Thymus (tissue), 11 donors: ENCODE measurements around the gene SASH1. TPM values are rescaled to one million over a fixed set of nuclear protein-coding genes. Genes with fewer than 3 reads are reported as not detected.

Experiments
- DNase-seq, 9 donors: peaks; one replicate each; pipeline ENCODE4 v3.0.0-alpha.2; 2013; ENCODE audit warnings: low spot score in 9 of 9, low read depth in 6 of 9, missing footprints in 1 of 9
- H3K27ac ChIP-seq, 2 donors: one replicate each; pipeline ENCODE4 v1.5.1; 2013; ENCODE audit warnings: control low read depth in 1 of 2, low read depth in 1 of 2, low read length in 1 of 2, mild to moderate bottlenecking in 1 of 2, moderate library complexity in 1 of 2
- H3K27me3 ChIP-seq, 2 donors: one replicate each; pipeline ENCODE4 v1.5.1; 2013; ENCODE audit warnings: low read length in 1 of 2; ENCODE audit not compliant: control insufficient read depth in 2 of 2, insufficient read depth in 1 of 2
- H3K36me3 ChIP-seq, 2 donors: one replicate each; pipeline ENCODE4 v1.5.1; 2013; ENCODE audit warnings: low read length in 1 of 2, mild to moderate bottlenecking in 1 of 2, moderate library complexity in 1 of 2; ENCODE audit not compliant: control insufficient read depth in 2 of 2, insufficient read depth in 2 of 2
- H3K4me1 ChIP-seq, 2 donors: one replicate each; pipeline ENCODE4 v1.5.1; 2013; ENCODE audit warnings: low read length in 2 of 2; ENCODE audit not compliant: control insufficient read depth in 2 of 2, insufficient read depth in 2 of 2
- H3K4me3 ChIP-seq, 2 donors: one replicate each; pipeline ENCODE4 v1.5.1; 2013; ENCODE audit warnings: low read length in 2 of 2, control low read depth in 1 of 2, mild to moderate bottlenecking in 1 of 2
- H3K9me3 ChIP-seq, 2 donors: one replicate each; pipeline ENCODE4 v1.5.1; 2013; ENCODE audit warnings: low read length in 1 of 2, mild to moderate bottlenecking in 1 of 2; ENCODE audit not compliant: control insufficient read depth in 2 of 2, insufficient read depth in 1 of 2
- WGBS: extraction: QIAGEN DNeasy Blood & Tissue Kit; methylation state at CpG from one replicate; pipeline ENCODE4 v1.1.7; 2013; 5-methylcytosine and 5-hydroxymethylcytosine counted together
- polyA plus RNA-seq: library from polyadenylated mRNA; stranded (reverse); fragments of 200-250 nt; gene quantifications from one replicate; pipeline ENCODE4 v1.2.3, GENCODE V29; 2013
- total RNA-seq: library from RNA; stranded (reverse); fragments of 120-200 nt; gene quantifications from one replicate; pipeline ENCODE4 v1.2.4, GENCODE V29; 2013
- donor health status: healthy.

SASH1 gene
- total and polyA plus RNA-seq, 2 donors: 3.7 to 7.0 TPM

DNA sequence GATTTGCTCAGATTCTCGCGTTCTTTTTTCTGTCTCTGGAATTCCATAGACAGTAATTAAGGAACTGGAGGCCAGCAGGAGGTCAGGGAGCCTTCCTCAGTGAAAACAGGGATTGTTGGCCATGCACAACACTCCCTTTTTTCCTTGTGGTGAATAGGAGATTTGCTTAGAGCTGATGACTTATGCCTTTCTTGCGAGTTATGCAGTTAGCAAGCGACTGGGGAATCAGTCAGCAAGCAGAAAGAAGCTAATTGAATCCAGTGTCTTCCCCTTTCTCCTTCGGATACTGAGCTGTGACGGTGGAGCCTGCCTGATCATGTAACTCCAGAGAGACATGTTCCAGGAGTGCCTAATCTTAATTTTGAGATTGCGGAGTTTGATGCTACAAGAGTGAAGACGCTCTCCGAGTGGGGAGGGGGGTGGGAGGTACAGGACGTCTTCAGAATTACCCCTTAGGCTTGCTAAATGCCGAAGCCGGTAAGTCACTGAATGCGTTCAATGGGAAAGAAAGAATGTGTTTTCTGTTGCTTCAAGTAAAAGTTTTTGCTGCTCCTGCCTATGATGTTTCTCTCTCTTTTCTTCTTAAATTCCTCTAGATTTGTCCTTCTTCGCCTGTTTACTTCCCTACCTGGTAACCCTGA lies 165.9 kb downstream of the SASH1 start:
- 84% methylated on average over 14 of the region's 14 CpGs for WGBS
- Histone ChIP-seq H3K27ac (peak overlapping the region; percentile 19 to 31), H3K27me3 (peaks cover 0 to 14% of the 10 kb centered on the region in 2 donors), H3K4me3 (no peak overlapping the region), H3K36me3 (no peaks in the 10 kb centered on the region), H3K9me3 (peaks cover 0 to 1% of the 10 kb centered on the region in 2 donors), H3K4me1 (no peaks in the 10 kb centered on the region)
- no peak for DNase-seq

DNA sequence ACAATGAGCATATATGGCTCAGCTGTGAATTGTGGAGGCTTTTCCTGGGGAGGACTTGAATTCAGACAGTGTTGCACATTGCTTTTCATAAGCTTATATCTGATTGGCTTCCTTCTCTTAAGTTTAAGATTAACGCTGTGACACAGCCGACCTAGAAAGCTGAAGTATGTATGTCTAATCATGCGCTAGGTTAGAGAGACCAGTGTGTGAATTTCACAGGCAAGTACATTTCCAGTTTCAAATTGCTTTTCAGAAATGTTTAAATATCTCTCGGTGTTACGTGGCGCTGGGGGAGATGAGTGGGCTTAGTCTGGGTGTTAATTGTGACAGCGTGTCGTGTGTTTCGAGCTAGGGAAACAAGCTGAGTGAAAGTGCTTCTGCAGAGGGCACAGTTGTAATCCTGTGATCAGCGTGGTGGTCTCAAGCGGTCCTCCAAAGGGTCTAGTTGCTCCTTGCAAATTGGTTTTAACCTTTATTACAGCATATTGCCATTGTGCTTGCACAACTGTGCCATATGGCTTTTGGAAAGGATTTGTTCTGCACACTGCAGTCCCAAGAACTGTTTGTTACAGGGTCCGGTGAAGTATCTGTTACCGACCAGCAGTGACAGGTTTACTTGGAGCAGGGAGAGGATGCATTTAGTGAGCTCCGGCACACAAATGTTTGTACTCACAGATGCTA lies 166.6 kb downstream of the SASH1 start:
- Histone ChIP-seq H3K36me3 (no peaks in the 10 kb centered on the region), H3K9me3 (peaks cover 0 to 1% of the 10 kb centered on the region in 2 donors), H3K27ac (peak overlapping the region in 1 of 2 donors; percentile 19), H3K4me3 (no peak overlapping the region), H3K27me3 (peaks cover 0 to 14% of the 10 kb centered on the region in 2 donors), H3K4me1 (no peaks in the 10 kb centered on the region)
- 84% methylated on average over 14 of the region's 14 CpGs for whole genome bisulfite sequencing
- DNase-seq: no peak

DNA sequence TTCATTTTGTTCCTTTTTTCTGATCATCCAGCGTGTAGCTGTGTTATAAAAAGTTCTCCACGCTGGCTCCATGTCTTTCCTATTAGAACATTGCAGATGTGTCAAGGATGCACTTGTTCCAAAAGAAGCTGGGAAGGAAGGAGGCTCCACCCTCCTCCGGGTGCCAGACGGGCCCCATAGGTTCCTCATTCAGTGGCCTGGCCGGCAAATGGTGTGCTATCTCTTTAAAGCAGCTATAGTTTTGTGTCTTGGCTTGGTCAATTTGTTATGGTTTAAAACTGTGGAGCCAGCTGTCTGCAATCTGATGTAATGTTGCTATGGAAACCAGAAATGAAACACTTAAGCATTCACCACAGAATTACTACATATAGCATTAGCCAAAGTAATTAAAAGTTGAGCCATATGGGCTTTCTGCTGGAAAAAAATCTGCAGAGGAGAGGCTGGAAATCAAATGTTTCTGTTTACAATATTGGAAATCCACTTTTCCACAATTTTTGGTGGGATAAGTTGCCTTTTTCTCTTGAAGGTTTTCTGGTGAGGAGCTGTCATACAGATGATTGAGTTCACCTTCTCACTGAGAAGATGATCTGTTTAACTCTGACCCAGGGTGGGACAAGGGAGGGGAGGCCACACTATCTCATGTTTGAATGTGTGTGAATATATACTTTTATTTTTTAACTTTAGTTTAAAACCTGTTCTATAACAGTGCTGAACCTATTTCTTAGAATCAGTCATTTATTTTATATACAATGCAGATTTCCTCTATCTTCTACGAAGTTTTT lies 167.4 kb downstream of the SASH1 start:
- H3K9me3 ChIP-seq: peaks cover 0 to 1% of the 10 kb centered on the region in 2 donors
- H3K36me3 ChIP-seq: no peaks in the 10 kb centered on the region
- DNase-seq: peak in 1 of 9 donors; percentile 17
- WGBS: 18% methylated on average over 6 of the region's 6 CpGs
- no peaks in the 10 kb centered on the region for H3K4me1 ChIP-seq
- peaks cover 0 to 14% of the 10 kb centered on the region in 2 donors for H3K27me3 ChIP-seq
- H3K4me3 ChIP-seq: no peak overlapping the region
- H3K27ac ChIP-seq: peak overlapping the region in 1 of 2 donors; percentile 39

DNA sequence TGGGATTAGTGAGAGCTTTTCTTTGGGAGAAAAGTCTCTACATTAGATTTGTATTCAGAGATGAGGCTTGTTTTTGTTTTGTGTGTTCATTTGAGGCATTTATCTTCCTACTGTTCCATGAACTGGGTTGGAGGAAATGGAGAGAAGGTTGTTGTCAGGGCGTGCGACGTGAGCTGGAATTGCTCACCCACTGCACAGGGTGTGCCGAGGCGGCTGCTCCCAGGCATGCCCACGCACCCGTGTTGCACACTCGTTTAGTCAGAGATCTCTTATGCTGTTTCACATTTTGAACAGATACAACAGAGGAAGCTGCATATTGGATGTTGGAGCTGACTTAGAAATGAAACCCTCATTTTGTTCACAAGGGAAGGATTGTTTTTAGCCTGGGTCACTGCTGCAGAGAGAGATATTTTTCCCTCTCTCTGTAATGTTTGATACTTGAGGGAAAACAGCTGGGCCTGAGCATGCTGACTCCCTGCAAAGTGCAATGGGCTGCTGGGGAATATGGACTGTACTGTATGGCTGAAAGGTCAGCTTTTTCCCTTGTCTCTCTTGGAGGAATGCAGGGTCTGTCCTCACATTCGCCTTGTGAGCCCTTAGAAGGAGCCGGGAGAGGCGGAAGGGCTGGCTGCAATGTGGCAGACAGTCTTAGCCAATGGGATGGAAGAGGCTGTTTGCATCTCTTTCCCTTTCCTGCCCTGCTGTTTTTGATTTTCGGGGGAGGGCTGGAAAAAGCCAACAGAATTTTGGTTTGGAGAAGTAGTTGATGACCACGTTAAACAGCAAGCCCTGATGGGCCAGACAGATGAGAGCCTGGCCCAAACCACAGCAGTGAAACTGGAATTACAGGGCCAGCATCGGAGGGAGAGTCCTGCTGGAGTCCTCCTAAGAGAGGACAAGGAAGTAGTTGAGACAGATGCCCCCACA lies 170.8 kb downstream of the SASH1 start:
- 89% methylated on average over 14 of the region's 14 CpGs for WGBS
- peaks cover 0 to 1% of the 10 kb centered on the region in 2 donors for H3K9me3 ChIP-seq
- no peaks in the 10 kb centered on the region for H3K36me3 ChIP-seq
- peaks cover 0 to 13% of the 10 kb centered on the region in 2 donors for H3K27me3 ChIP-seq
- H3K4me1 ChIP-seq: no peaks in the 10 kb centered on the region
- H3K4me3 ChIP-seq: no peak overlapping the region
- DNase-seq: no peak
- no peak overlapping the region for H3K27ac ChIP-seq

DNA sequence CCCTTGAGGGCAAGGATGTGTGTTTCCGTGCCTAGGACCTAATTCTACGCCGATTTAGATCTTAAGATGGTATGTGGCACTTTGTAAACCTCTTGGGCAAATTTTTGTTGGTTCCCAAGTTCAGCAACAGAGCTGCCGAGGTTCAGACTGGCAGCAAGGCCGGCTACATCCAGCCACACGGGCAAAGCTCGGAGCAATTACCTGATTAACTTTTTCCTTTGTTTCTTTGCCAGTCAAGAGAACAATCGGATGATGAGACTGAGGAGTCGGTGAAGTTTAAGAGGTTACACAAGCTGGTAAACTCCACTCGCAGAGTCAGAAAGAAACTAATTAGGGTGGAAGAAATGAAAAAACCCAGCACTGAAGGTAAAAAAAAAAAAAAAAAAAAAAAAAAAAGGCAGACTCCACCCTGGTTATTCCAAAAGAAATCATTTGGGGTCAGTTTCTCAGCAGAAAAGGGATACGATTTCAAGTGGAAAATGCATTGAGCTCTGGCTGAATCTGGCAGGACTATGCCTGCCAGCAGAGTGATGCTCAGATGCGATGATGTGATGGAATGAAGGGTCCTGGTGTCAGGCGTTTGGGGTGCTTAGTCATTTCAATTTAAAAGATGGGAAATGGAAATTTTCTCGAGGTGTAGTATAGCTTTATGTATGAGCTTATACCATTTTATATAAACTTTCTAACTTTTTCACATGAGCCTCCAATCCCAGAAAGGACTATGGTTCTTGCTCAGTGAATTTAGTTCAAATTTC lies 171.6 kb downstream of the SASH1 start:
- H3K36me3 ChIP-seq: no peaks in the 10 kb centered on the region
- no peak overlapping the region for H3K27ac ChIP-seq
- peaks cover 0 to 7% of the 10 kb centered on the region in 2 donors for H3K27me3 ChIP-seq
- H3K4me3 ChIP-seq: no peak overlapping the region
- 95% methylated on average over 14 of the region's 14 CpGs for WGBS
- no peaks in the 10 kb centered on the region for H3K4me1 ChIP-seq
- DNase-seq: no peak
- H3K9me3 ChIP-seq: peaks cover 0 to 1% of the 10 kb centered on the region in 2 donors

DNA sequence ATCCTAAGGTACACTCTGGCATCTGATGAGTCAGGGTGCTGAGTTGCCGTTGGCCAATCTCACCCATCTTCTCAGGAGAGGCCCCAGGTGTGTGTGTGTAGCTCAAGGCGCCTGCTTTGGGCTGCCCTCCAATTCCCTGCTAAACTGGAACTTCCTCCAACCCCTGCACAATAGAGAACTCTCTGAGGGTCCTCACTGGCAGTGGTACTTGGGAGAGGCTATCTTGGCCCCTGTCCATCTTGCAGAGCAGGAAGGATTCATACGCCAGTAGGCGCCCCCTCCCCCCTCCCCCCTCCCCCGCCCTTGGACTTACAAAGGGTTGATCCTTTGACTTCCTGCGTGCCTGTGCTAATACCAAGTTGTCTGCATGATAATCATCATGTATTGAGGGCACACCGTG lies 173.6 kb downstream of the SASH1 start:
- H3K27me3 ChIP-seq: no peaks in the 10 kb centered on the region
- no peak overlapping the region for H3K4me3 ChIP-seq
- no peak for DNase-seq
- H3K9me3 ChIP-seq: peaks cover 0 to 1% of the 10 kb centered on the region in 2 donors
- 83% methylated on average over 7 of the region's 7 CpGs for WGBS
- H3K4me1 ChIP-seq: no peaks in the 10 kb centered on the region
- no peaks in the 10 kb centered on the region for H3K36me3 ChIP-seq
- no peak overlapping the region for H3K27ac ChIP-seq

DNA sequence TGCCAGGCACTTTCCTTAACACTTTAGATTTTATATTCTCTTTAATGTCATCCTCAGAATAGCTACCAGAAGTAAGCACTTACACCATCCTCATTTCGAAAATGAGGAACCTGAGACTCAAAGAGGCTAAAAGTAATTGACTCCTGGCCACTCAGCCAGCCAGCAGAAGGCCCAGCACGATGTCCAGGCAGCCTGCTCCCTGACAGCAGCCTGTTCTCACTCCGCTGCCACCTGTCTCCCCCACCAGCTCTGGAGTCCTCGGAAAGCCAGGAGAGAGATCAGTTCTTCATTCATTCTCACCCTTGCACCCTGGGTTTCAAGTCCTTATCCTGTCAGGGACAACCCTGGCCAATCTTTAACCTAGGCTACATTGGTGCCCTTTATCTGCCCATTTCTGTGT lies 174.0 kb downstream of the SASH1 start:
- no peak overlapping the region for H3K4me3 ChIP-seq
- 66% methylated on average over 4 of the region's 4 CpGs for WGBS
- H3K4me1 ChIP-seq: no peaks in the 10 kb centered on the region
- peaks cover 0 to 1% of the 10 kb centered on the region in 2 donors for H3K9me3 ChIP-seq
- no peak overlapping the region for H3K27ac ChIP-seq
- no peak for DNase-seq
- no peaks in the 10 kb centered on the region for H3K36me3 ChIP-seq
- no peaks in the 10 kb centered on the region for H3K27me3 ChIP-seq

DNA sequence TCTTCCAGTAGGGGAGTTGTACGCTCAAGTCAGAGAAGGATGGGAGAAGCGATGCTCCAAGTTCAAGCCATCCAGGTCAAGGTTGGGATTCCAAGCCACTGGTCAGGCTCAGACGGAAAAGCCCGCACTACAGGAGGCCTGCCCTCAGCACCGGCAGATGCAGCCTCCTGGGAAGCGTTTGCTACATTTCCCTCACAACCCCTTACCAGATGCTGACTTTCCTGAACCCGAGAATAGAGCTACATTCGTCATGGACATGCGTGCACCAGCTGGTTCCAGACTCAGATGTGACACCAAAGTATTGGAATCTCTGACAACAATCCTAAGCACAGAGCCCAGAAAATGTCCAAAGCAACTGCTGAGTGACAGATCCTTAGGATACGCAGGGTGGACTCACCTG lies 174.8 kb downstream of the SASH1 start:
- H3K27me3 ChIP-seq: no peaks in the 10 kb centered on the region
- 98% methylated on average over 10 of the region's 10 CpGs for WGBS
- H3K4me3 ChIP-seq: no peak overlapping the region
- H3K9me3 ChIP-seq: peaks cover 0 to 1% of the 10 kb centered on the region in 2 donors
- no peaks in the 10 kb centered on the region for H3K4me1 ChIP-seq
- H3K36me3 ChIP-seq: no peaks in the 10 kb centered on the region
- no peak for DNase-seq
- no peak overlapping the region for H3K27ac ChIP-seq
